ENCODE data around the gene RBMS1.

- TF ChIP-seq CTCF (conservative IDR thresholded peaks at IDR 0.05; ENCODE audit: low read depth, low read length): no peak
- no peak for TF ChIP-seq POLR2A (IDR thresholded peaks at IDR 0.05; ENCODE audit: low read depth, low read length)
- TF ChIP-seq RAD21 (IDR thresholded peaks at IDR 0.05; ENCODE audit: low read length): no peak
- TF ChIP-seq BHLHE40 (IDR thresholded peaks at IDR 0.05; ENCODE audit: low read depth, low read length): no peak
- TF ChIP-seq MAFK (IDR thresholded peaks at IDR 0.05; ENCODE audit: low read depth, low read length): no peak
Measured at GRCh38 chr2:160380000-160380570, 113.5 kb downstream of the RBMS1 start.

All from IMR-90 (cell line).